H1 (cell line): ENCODE results near the gene OSM. TPM values are rescaled to one million over a fixed set of nuclear protein-coding genes. Genes with fewer than 3 reads are reported as not detected.
A peak's percentile ranks its signal among the peaks of the same experiment; 100 is the strongest.

Experiments used
- BCL11A ChIP-seq, 2 experiments: IDR thresholded peaks; one replicate each; pipeline ENCODE4 v1.6.1; 2011; ENCODE audit warnings: low read depth in 2 of 2, low read length in 2 of 2, mild to moderate bottlenecking in 2 of 2
- CHD7 ChIP-seq: fragments of 300-600 bp; sonication (generic); IDR thresholded peaks from 2 replicates; pipeline ENCODE4 v1.7.1; 2012; ENCODE audit warnings: low read length, moderate library complexity, mild to moderate bottlenecking, inconsistent platforms; ENCODE audit not compliant: insufficient replicate concordance
- HDAC6 ChIP-seq: IDR thresholded peaks from one replicate; pipeline ENCODE4 v1.7.1; 2012; ENCODE audit warnings: low read depth, mild to moderate bottlenecking, inconsistent platforms, low read length, moderate library complexity
- KDM1A ChIP-seq: fragments of 200-600, 300-600 bp; sonication (generic); IDR thresholded peaks from 2 replicates; pipeline ENCODE4 v1.7.1; 2016; ENCODE audit warnings: mild to moderate bottlenecking, low read length, borderline replicate concordance
- MAX ChIP-seq: IDR thresholded peaks from 2 replicates; pipeline ENCODE4 v1.6.1; 2012; ENCODE audit warnings: inconsistent platforms
- SAP30 ChIP-seq: fragments of 300-600 bp; sonication (generic); IDR thresholded peaks from 2 replicates; pipeline ENCODE4 v1.7.1; 2012; ENCODE audit warnings: low read length, moderate library complexity, mild to moderate bottlenecking, inconsistent platforms; ENCODE audit not compliant: insufficient read depth, insufficient replicate concordance
- polyA plus RNA-seq, 7 experiments: library from polyadenylated mRNA; depleted of rRNA in 3 of 7; stranded (reverse) in 5 of 7; unstranded in 2 of 7; fragments of >200 nt in 5 of 7; fragments of 200-250 nt in 2 of 7; gene quantifications; 1 replicate in 5 of 7; 2 replicates in 1 of 7; 4 replicates in 1 of 7; pipeline versions ENCODE4 v1.2.1 to v1.2.3, GENCODE V29; 2011 to 2013; ENCODE audit warnings: missing spikeins in 2 of 7, mixed read lengths in 2 of 7
- total RNA-seq: library from RNA; stranded (reverse); fragmentation: NEBNext Ultra II Directional; extraction: Animal tissue kit (Norgen Biotek cat#: 25700); gene quantifications from 2 replicates; pipeline ENCODE4 v1.2.1, GENCODE V29; 2021

Gene OSM
- total and polyA plus RNA-seq, 2 of the 8 experiments (the other 6 are each of a cell fraction or from before 2014, with no cell fraction given): not detected

- TF ChIP-seq CHD7: no peak
- no peak for TF ChIP-seq SAP30
- peak; percentile 70; the same call in 1 of the 2 replicates for TF ChIP-seq KDM1A
- TF ChIP-seq BCL11A (IDR thresholded peaks at IDR 0.05; ENCODE audit: low read depth in 2 of 2, low read length in 2 of 2): no peak
- TF ChIP-seq MAX: no peak
- no peak for TF ChIP-seq HDAC6
Observed at GRCh38 chr22:30274437-30274812, 7.8 kb upstream of the OSM start (continued).
